HFFc6 (cell line): ENCODE measurements around the gene DIPK1A. TPM values are rescaled to one million over a fixed set of nuclear protein-coding genes. Genes with fewer than 3 reads are reported as not detected.
A peak's percentile ranks its signal among the peaks of the same experiment; 100 is the strongest.

Experiments
- DNase-seq: peaks from one replicate; pipeline ENCODE4 v3.0.0-alpha.2; 2018
- H3K27ac Mint-ChIP-seq: 2 replicates; pipeline ENCODE4 v1.8.0; 2020; ENCODE audit warnings: mild to moderate bottlenecking, mixed read lengths
- H3K27me3 Mint-ChIP-seq: 2 replicates; pipeline ENCODE4 v1.8.0; 2021; ENCODE audit warnings: mild to moderate bottlenecking, moderate library complexity, mixed read lengths; ENCODE audit not compliant: insufficient read depth
- H3K36me3 Mint-ChIP-seq: 2 replicates; pipeline ENCODE4 v1.8.0; 2021; ENCODE audit warnings: low read depth, mixed read lengths
- H3K4me1 Mint-ChIP-seq: 2 replicates; pipeline ENCODE4 v1.8.0; 2020; ENCODE audit warnings: low read depth, mixed read lengths
- H3K4me3 Mint-ChIP-seq: 2 replicates; pipeline ENCODE4 v1.8.0; 2020; ENCODE audit warnings: mild to moderate bottlenecking, moderate library complexity, mixed read lengths
- H3K9me3 Mint-ChIP-seq: 2 replicates; pipeline ENCODE4 v1.8.0; 2020; ENCODE audit warnings: mild to moderate bottlenecking, mixed read lengths
- total RNA-seq, 6 experiments: library from RNA; stranded (reverse); fragmentation: NEBNext Ultra II Directional; extraction: Animal tissue kit (Norgen Biotek cat#: 25700); gene quantifications; 2 replicates in 1 of 6; 3 replicates in 5 of 6; pipeline ENCODE4 v1.2.3, GENCODE V29; 2021
- TF ChIP-seq, protein P1 (sequence below): fragments of 200-600 bp; sonication (generic); IDR thresholded peaks from 2 replicates; pipeline ENCODE4 v1.5.0; 2021; ENCODE audit warnings: antibody characterized with exemption, mild to moderate bottlenecking

DIPK1A gene
- total RNA-seq, 6 experiments from 2014 or later = 18.9 to 24.5 (median 21.9) TPM

DNA sequence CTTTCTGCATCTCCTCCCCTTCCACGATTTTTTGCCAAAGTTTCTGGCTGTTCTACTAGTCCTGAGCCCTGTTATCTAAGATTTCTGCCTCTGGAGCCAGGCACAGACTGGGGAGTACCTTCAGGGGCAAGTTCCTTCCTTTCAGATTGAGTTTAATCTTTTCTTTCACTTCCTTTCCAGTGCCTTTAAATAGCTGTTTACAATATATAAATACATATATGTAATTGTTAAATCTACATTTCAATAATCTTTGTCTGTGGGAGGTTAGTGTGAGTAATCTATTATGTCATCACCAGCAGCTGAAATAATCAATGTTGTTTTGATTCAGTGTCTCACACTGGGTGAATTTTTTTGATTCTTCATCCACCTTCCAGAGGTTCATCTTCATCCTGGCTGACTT is 31.8 kb downstream of the DIPK1A start:
- H3K9me3 Mint-ChIP-seq = no peaks in the 10 kb centered on the region
- peak overlapping the region; percentile 9; the same call in 1 of the 2 replicates for H3K27ac Mint-ChIP-seq
- TF ChIP-seq, protein P1, sequence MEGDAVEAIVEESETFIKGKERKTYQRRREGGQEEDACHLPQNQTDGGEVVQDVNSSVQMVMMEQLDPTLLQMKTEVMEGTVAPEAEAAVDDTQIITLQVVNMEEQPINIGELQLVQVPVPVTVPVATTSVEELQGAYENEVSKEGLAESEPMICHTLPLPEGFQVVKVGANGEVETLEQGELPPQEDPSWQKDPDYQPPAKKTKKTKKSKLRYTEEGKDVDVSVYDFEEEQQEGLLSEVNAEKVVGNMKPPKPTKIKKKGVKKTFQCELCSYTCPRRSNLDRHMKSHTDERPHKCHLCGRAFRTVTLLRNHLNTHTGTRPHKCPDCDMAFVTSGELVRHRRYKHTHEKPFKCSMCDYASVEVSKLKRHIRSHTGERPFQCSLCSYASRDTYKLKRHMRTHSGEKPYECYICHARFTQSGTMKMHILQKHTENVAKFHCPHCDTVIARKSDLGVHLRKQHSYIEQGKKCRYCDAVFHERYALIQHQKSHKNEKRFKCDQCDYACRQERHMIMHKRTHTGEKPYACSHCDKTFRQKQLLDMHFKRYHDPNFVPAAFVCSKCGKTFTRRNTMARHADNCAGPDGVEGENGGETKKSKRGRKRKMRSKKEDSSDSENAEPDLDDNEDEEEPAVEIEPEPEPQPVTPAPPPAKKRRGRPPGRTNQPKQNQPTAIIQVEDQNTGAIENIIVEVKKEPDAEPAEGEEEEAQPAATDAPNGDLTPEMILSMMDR = no peak
- H3K36me3 Mint-ChIP-seq = no peaks in the 10 kb centered on the region
- H3K27me3 Mint-ChIP-seq = no peaks in the 10 kb centered on the region
- H3K4me3 Mint-ChIP-seq = no peak overlapping the region
- peaks cover 36% of the 10 kb centered on the region for H3K4me1 Mint-ChIP-seq
- DNase-seq = no peak

DNA sequence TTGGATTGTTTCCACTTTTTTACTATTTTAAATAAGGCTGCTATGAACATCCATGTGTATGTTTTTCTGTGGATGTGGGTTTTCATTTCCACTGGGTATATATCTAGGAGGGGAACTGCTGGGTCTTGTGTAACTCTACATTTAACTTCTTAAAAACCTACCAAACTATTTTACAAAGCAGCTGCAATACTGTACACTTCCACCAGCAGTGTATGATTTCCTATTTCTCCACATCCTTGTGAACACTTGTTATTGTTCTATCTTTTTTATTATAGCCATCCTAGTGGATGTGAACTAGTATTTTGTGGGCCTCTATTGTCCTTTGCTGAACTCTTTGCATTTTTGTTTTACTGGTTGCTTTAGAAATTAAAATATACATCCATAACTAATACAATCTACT is 33.4 kb downstream of the DIPK1A start:
- Mint-ChIP-seq H3K36me3 (no peaks in the 10 kb centered on the region), H3K4me1 (peaks cover 22% of the 10 kb centered on the region), H3K27ac (no peak overlapping the region), H3K27me3 (no peaks in the 10 kb centered on the region), H3K4me3 (no peak overlapping the region), H3K9me3 (no peaks in the 10 kb centered on the region)
- DNase-seq = no peak
- TF ChIP-seq, protein P1 = peak; percentile 48; the same call in 1 of the 2 replicates

DNA sequence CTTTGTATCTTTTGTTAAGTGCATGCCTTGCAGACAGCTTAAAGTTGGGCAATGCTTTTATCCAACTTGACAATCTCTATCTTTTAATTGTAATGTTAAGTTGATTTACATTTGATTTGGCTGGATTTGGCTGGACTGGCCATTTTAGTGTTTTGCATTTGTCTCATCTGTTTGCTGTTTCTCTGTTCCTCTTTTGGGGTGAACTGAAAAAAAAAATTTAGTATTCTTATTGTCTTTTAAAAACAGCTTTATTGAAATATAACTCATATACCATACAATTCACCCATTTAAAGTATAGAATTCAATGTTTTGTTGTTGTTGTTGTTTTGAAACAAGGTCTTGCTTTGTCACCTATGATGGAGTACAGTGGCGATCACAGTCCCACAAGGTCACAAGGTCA is 34.4 kb downstream of the DIPK1A start:
- Mint-ChIP-seq H3K4me1 (peaks cover 28% of the 10 kb centered on the region), H3K36me3 (no peaks in the 10 kb centered on the region), H3K27ac (no peak overlapping the region), H3K4me3 (no peak overlapping the region), H3K9me3 (no peaks in the 10 kb centered on the region), H3K27me3 (no peaks in the 10 kb centered on the region)
- no peak for DNase-seq
- TF ChIP-seq, protein P1 = no peak

DNA sequence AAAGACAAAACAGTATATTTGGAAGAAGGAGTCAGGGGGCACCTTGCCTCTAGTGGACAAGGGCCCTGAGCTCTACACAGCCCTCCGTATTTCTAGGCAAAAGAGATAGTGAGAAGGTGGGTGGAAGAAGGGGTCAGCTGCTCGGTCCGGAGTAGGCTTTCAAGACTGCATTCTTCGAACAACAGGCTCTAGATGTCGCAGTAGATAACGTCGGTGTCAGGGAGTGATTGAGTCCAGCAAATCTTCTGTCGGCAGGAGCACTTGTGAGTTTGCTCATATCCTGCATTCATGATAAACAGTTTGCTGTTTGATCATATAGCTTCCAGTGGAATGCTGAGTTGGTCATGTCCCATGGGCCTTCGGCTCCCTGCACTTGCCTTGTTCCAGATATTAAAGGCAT is 36.8 kb downstream of the DIPK1A start:
- Mint-ChIP-seq H3K4me1 (peaks cover 23% of the 10 kb centered on the region), H3K9me3 (no peaks in the 10 kb centered on the region), H3K27me3 (no peaks in the 10 kb centered on the region), H3K36me3 (no peaks in the 10 kb centered on the region), H3K4me3 (no peak overlapping the region), H3K27ac (no peak overlapping the region)
- TF ChIP-seq, protein P1 = no peak
- no peak for DNase-seq

DNA sequence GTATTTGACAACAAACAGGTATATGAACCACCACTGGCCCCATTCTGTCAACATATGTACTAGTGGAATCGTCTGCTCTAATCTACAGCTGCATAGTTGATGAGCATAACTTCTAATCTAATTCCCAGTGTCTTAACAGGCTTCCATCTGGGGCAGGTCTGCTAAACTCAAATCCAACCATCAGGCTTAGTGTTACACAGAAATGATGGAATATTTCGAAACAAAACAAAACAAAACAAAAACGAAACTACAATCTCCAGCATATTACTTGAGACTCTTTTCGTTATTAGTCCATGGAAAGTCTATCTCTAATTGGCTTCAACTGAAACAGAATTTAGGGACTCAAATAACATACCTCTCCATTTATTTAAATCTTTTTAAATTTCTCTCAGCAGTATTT is 37.6 kb downstream of the DIPK1A start:
- no peaks in the 10 kb centered on the region for H3K27me3 Mint-ChIP-seq
- peaks cover 16% of the 10 kb centered on the region for H3K4me1 Mint-ChIP-seq
- no peaks in the 10 kb centered on the region for H3K9me3 Mint-ChIP-seq
- TF ChIP-seq, protein P1 = no peak
- no peak overlapping the region for H3K4me3 Mint-ChIP-seq
- H3K27ac Mint-ChIP-seq = no peak overlapping the region
- no peak for DNase-seq
- no peaks in the 10 kb centered on the region for H3K36me3 Mint-ChIP-seq
